Activated CD8-positive, alpha-beta memory T cell treated with anti-CD3 and anti-CD28 coated beads, Interleukin-2, amount 50 U/mL, for 48 hours (primary cell): Measurements from ENCODE around the gene SPACDR.
A peak's percentile ranks its signal among the peaks of the same experiment; 100 is the strongest.
"Not testable (repeated sequence)": the region's sequence is repeated elsewhere in the genome, so short reads cannot be mapped to it uniquely, and the experiment has no call there.

Experiments
- DNase-seq: peaks from one replicate; pipeline ENCODE4 v3.0.0-alpha.2; 2020

Gene SPACDR

GRCh38 chr7:100464210-100464660 lies at the start of gene SPACDR:
TSS of gene SPACDR (minus strand) at chr7:100464260. CDS start at chr7:100464025, 235 bp downstream.
- no peak for DNase-seq

GRCh38 chr7:100513212-100513810 lies 49.3 kb upstream of the SPACDR start:
- no peak for DNase-seq

GRCh38 chr7:100510437-100511239 lies 46.6 kb upstream of the SPACDR start:
- DNase-seq, result no peak

GRCh38 chr7:100509231-100509630 lies 45.2 kb upstream of the SPACDR start:
- no peak for DNase-seq

GRCh38 chr7:100506356-100506923 lies 42.4 kb upstream of the SPACDR start:
- no peak for DNase-seq

GRCh38 chr7:100504887-100505611 lies 41.0 kb upstream of the SPACDR start:
- no peak for DNase-seq

- not testable (repeated sequence) for DNase-seq
Measured at GRCh38 chr7:100504031-100504430, 40.0 kb upstream of the SPACDR start.

- not testable (repeated sequence) for DNase-seq
Measured at GRCh38 chr7:100500743-100501142, 36.7 kb upstream of the SPACDR start.

GRCh38 chr7:100496509-100496908 lies 32.4 kb upstream of the SPACDR start:
- DNase-seq, result no peak

- DNase-seq, result peak; percentile 85
Measured at GRCh38 chr7:100493476-100494264, 29.6 kb upstream of the SPACDR start.

- no peak for DNase-seq
Measured at GRCh38 chr7:100492738-100493475, 28.8 kb upstream of the SPACDR start.

- DNase-seq, result no peak
Measured at GRCh38 chr7:100491192-100491578, 27.1 kb upstream of the SPACDR start.

GRCh38 chr7:100490483-100491191 lies 26.6 kb upstream of the SPACDR start:
- DNase-seq, result no peak

GRCh38 chr7:100489824-100490223 lies 25.8 kb upstream of the SPACDR start:
- no peak for DNase-seq

GRCh38 chr7:100489121-100489520 lies 25.1 kb upstream of the SPACDR start:
- DNase-seq, result no peak

GRCh38 chr7:100488333-100489095 lies 24.5 kb upstream of the SPACDR start:
- no peak for DNase-seq

- no peak for DNase-seq
Measured at GRCh38 chr7:100486753-100487446, 22.8 kb upstream of the SPACDR start.

- DNase-seq, result no peak
Measured at GRCh38 chr7:100486111-100486636, 22.1 kb upstream of the SPACDR start.

- DNase-seq, result no peak
Measured at GRCh38 chr7:100485471-100485876, 21.4 kb upstream of the SPACDR start.
